ENCODE data around the gene MALAT1.

DNA sequence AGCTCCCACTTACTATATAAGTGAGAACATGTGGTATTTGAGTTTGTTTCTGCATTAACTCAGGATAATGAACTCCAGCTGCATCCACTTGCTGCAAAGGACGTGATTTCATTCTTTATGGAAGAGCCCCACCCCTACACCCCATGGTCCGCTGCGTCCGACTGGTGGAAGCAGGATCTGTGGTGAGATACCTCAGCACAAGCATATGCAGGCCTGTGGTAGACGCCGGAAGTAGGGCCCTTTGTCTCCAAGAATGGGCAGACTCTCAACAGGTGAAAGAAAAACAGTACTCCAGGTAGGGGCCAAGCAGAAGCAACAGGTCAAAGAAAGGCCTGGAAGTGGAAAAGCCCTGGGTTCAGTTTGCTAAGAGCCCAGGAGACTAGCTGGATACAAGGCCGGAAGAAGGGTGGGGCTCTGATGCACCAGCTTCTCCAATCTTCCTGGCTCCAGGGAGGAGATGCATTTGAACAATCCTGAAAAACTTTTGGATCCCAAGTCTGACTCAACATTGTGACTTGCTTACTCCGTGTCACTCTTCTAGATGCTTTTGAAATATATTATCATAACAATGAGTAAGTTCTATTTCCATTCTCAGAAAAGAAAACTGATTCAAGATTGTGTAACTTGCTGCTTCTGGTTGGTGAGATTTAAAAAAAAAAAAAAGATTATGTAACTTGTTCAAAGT, 45.9 kb upstream of the MALAT1 start:
- TF ChIP-seq POLR2A (IDR thresholded peaks at IDR 0.05) (no peak), CTCF (IDR thresholded peaks at IDR 0.05) (no peak)
